ENCODE results near the gene ARHGEF19.

The ARHGEF19 gene

GRCh38 chr1:16189921-16190621, 22.4 kb downstream of the ARHGEF19 start:
- H3K4me3 ChIP-seq (ENCODE audit: low read depth, low read length), result no peak overlapping the region
- H3K4me1 ChIP-seq (ENCODE audit: control insufficient read depth, insufficient read depth, low read length), result no peaks in the 10 kb centered on the region
- H3K9me3 ChIP-seq (ENCODE audit: control insufficient read depth, insufficient read depth, low read depth, low read length), result no peaks in the 10 kb centered on the region
- CTCF ChIA-PET, result interaction anchor here (0.6 to 15.1 kb wide), 9 partner anchors 10 to 178 kb away, joined by 3 to 427 read pairs (median 5); partner anchors contain the start of gene FAM131C
- no peak overlapping the region for H3K27ac ChIP-seq (ENCODE audit: extremely low read depth, low read depth, low read length)
- no peaks in the 10 kb centered on the region for H3K36me3 ChIP-seq (ENCODE audit: control insufficient read depth in 2 of 2, insufficient read depth in 1 of 2, low read length in 2 of 2)
- POLR2A ChIA-PET, result interaction anchor here (0.7 to 2.1 kb wide), 3 partner anchors 11 to 108 kb away, joined by 3 to 9 read pairs (median 3); no protein-coding TSS in a partner anchor
- TF ChIP-seq ZSCAN16 (tag by site-specific recombination; IDR thresholded peaks at IDR 0.05) (no peak), ZNF544 (tag by site-specific recombination; IDR thresholded peaks at IDR 0.05) (no peak), ZNF677 (tag by site-specific recombination; IDR thresholded peaks at IDR 0.05) (no peak), KLF10 (tag by site-specific recombination; IDR thresholded peaks at IDR 0.05) (no peak), ZNF585B (tag by site-specific recombination; IDR thresholded peaks at IDR 0.05) (no peak), ZNF214 (tag by site-specific recombination; IDR thresholded peaks at IDR 0.05; ENCODE audit: borderline replicate concordance) (no peak), ZNF596 (tag by site-specific recombination; IDR thresholded peaks at IDR 0.05) (no peak), ZFP41 (tag by site-specific recombination; IDR thresholded peaks at IDR 0.05; ENCODE audit: borderline replicate concordance) (no peak), ZNF629 (tag by site-specific recombination; IDR thresholded peaks at IDR 0.05) (no peak), ZNF701 (tag by site-specific recombination; IDR thresholded peaks at IDR 0.05) (no peak), ZBTB17 (tag by site-specific recombination; IDR thresholded peaks at IDR 0.05) (no peak), KLF7 (tag by site-specific recombination; IDR thresholded peaks at IDR 0.05; ENCODE audit: borderline replicate concordance) (no peak), ZNF121 (tag by site-specific recombination; IDR thresholded peaks at IDR 0.05) (no peak), ZNF791 (tag by site-specific recombination; IDR thresholded peaks at IDR 0.05) (no peak), ZNF391 (tag by site-specific recombination; IDR thresholded peaks at IDR 0.05; ENCODE audit: borderline replicate concordance, low read depth) (no peak)

- ChIA-PET CTCF (interaction anchor here (0.7 to 15.1 kb wide), 14 partner anchors 12 to 174 kb away, joined by 3 to 427 read pairs (median 4); partner anchors contain the start of gene FAM131C), POLR2A (interaction anchor here (2.1 kb wide), 1 partner anchor 107 kb away, joined by 9 read pairs; no protein-coding TSS in a partner anchor)
- H3K9me3 ChIP-seq (ENCODE audit: control insufficient read depth, insufficient read depth, low read depth, low read length), result no peaks in the 10 kb centered on the region
- no peak overlapping the region for H3K4me3 ChIP-seq (ENCODE audit: low read depth, low read length)
- H3K4me1 ChIP-seq (ENCODE audit: control insufficient read depth, insufficient read depth, low read length), result no peaks in the 10 kb centered on the region
- no peak overlapping the region for H3K27ac ChIP-seq (ENCODE audit: extremely low read depth, low read depth, low read length)
- TF ChIP-seq ZNF248 (tag by site-specific recombination; IDR thresholded peaks at IDR 0.05), result no peak
- TF ChIP-seq ZNF146 (tag by site-specific recombination; IDR thresholded peaks at IDR 0.05), result no peak
- no peak for TF ChIP-seq BCL6B (tag by site-specific recombination; IDR thresholded peaks at IDR 0.05)
- 0 out of 2 replicates have a peak, but pooled peaks have one; percentile 15 for TF ChIP-seq ZIC2 (tag by site-specific recombination; IDR thresholded peaks at IDR 0.05)
- no peak for TF ChIP-seq ZNF2 (tag by site-specific recombination; IDR thresholded peaks at IDR 0.05)
- peak; percentile 40 for TF ChIP-seq KLF1 (tag by site-specific recombination; IDR thresholded peaks at IDR 0.05)
- no peaks in the 10 kb centered on the region for H3K36me3 ChIP-seq (ENCODE audit: control insufficient read depth in 2 of 2, insufficient read depth in 1 of 2, low read length in 2 of 2)
These were observed 23.4 kb downstream of the ARHGEF19 start for GRCh38 chr1:16189003-16189402.

Data from HEK293 (cell line).